K562 (cell line): ENCODE results near the gene UBE2D2. TPM values are rescaled to one million over a fixed set of nuclear protein-coding genes. Genes with fewer than 3 reads are reported as not detected.

ENCODE experiments used
- CHD1 ChIP-seq: fragments of 200-600 bp; sonication (generic); IDR thresholded peaks from one replicate; pipeline ENCODE4 v1.6.1; 2012; ENCODE audit warnings: mild to moderate bottlenecking, moderate library complexity, low read length, inconsistent platforms
- DNMT1 ChIP-seq: fragments of 450-650 bp; IDR thresholded peaks from 2 replicates; pipeline ENCODE4 v1.6.1; 2016; ENCODE audit warnings: antibody characterized with exemption, mild to moderate bottlenecking
- GABPB2 ChIP-seq: fragments of 250-450 bp; sonication (Bioruptor Pico); conservative IDR thresholded peaks from 2 replicates; pipeline ENCODE4 v1.5.1; 2021; ENCODE audit warnings: mild to moderate bottlenecking
- GMEB1 ChIP-seq: fragments of 250-450 bp; sonication (Bioruptor Pico); IDR thresholded peaks from 2 replicates; pipeline ENCODE4 v1.4.0; 2020; ENCODE audit warnings: mild to moderate bottlenecking
- MCM3 ChIP-seq: fragments of 450-650 bp; IDR thresholded peaks from 2 replicates; pipeline ENCODE4 v1.6.1; 2016
- MITF ChIP-seq: IDR thresholded peaks from 2 replicates; pipeline ENCODE4 v1.6.1; 2014; ENCODE audit warnings: antibody characterized with exemption
- NUFIP1 ChIP-seq: fragments of 450-650 bp; IDR thresholded peaks from 2 replicates; pipeline ENCODE4 v1.6.1; 2018; ENCODE audit not compliant: partially characterized antibody
- POLR2AphosphoS5 ChIP-seq: IDR thresholded peaks from 2 replicates; pipeline ENCODE4 v1.6.1; 2011; ENCODE audit warnings: mild to moderate bottlenecking, low read depth, low read length, moderate library complexity; ENCODE audit not compliant: control insufficient read depth, insufficient read depth
- RNF2 ChIP-seq: sonication (generic); IDR thresholded peaks from 2 replicates; pipeline ENCODE4 v1.6.1; 2016
- STAT5B ChIP-seq: fragments of 250-450 bp; sonication (Bioruptor Pico); IDR thresholded peaks from 2 replicates; pipeline ENCODE4 v1.8.0; 2021; ENCODE audit warnings: mild to moderate bottlenecking, inconsistent platforms
- ZNF408 ChIP-seq: fragments of 250-450 bp; sonication (Bioruptor Pico); IDR thresholded peaks from 2 replicates; pipeline ENCODE4 v1.4.0; 2020; ENCODE audit warnings: low read depth, mild to moderate bottlenecking, moderate library complexity
- polyA plus RNA-seq, 8 experiments: library from polyadenylated mRNA; depleted of rRNA in 4 of 8; stranded (reverse) in 5 of 8; unstranded in 3 of 8; fragments of >200 nt; fragmentation: Nextera tagmentation in 2 of 8; fragmentation: Illumina TruSeq in 1 of 8; extraction: Ambion mirVana in 2 of 8; extraction: Trizol in 1 of 8; gene quantifications; 2 replicates each; pipeline versions ENCODE4 v1.2.1 to v1.2.3, GENCODE V29; 2011 to 2014; ENCODE audit warnings: inconsistent platforms in 1 of 8, missing spikeins in 1 of 8
- total RNA-seq, 7 experiments: library from RNA; depleted of rRNA in 6 of 7; stranded (reverse); fragments of >200 nt in 6 of 7; fragmentation: Illumina TruSeq in 2 of 7; extraction: Trizol in 2 of 7; gene quantifications; 2 replicates each; pipeline versions ENCODE4 v1.2.1 to v1.2.3, GENCODE V29; 2011 to 2021; ENCODE audit warnings: low replicate concordance in 1 of 7
- TF ChIP-seq, protein P1 (sequence below): fragments of 450-650 bp; IDR thresholded peaks from 2 replicates; pipeline ENCODE4 v1.6.1; 2016; ENCODE audit warnings: mild to moderate bottlenecking
- TF ChIP-seq, protein P2 (sequence below): fragments of 250-450 bp; sonication (Bioruptor Pico); IDR thresholded peaks from 2 replicates; pipeline ENCODE4 v1.8.0; 2022; ENCODE audit warnings: moderate library complexity, mild to moderate bottlenecking, inconsistent platforms
- TF ChIP-seq, protein P3 (sequence below), 2 experiments: fragments of 450-650 bp; formaldehyde crosslinking in 1 of 2; IDR thresholded peaks; 2 replicates each; pipeline versions ENCODE4 v1.4.0 to v1.6.1; 2014 to 2020; ENCODE audit warnings: mild to moderate bottlenecking in 2 of 2, borderline replicate concordance in 1 of 2, low read depth in 1 of 2

UBE2D2 gene
- total and polyA plus RNA-seq, 9 of the 15 experiments (the other 6 are each of a cell fraction or from before 2014, with no cell fraction given), result 53.6 to 198 (median 122) TPM

DNA sequence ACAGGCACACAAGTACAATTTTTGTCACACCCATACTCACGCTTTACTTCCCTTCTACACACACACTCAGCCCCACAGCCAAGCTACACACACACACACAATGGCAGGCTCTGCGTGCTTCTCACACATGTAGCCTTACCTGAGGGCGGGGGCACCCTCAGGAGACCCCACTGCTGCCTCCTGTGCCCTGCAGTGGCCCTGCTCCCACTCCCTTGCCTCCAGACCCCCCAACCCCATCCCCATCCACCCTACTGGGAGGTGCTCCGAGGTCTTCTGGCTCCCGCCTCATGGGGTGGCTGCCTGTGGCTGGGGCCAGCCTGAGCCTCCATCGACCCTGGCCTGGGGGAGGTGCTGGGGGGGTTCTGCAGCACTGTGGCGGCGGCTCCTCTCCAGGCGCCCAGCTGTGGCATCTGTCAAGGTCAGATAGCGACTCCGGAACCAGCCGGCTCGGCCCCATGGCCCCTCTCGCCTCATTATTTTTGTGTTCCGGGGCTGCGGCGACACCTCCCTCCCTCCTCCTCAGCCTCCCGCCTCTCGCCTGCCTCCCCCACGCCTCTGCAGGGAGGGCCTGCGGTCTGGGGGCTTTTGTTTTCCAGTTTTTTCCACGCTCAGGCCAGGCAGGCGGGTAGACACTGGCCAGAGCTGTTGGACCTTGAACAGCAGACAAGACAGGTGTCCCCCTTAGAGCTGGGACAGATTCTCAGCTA, 108.7 kb downstream of the UBE2D2 start (continued):
- TF ChIP-seq MITF (peak; percentile 68; the same call in 1 of the 2 replicates), MCM3 (no peak), NUFIP1 (no peak), GMEB1 (CRISPR knock-in tag) (no peak), DNMT1 (no peak), RNF2 (peak; percentile 99), ZNF408 (no peak), STAT5B (CRISPR knock-in tag) (no peak), POLR2AphosphoS5 (peak; percentile 94), GABPB2 (CRISPR knock-in tag) (no peak), CHD1 (no peak)
- TF ChIP-seq, protein P1, sequence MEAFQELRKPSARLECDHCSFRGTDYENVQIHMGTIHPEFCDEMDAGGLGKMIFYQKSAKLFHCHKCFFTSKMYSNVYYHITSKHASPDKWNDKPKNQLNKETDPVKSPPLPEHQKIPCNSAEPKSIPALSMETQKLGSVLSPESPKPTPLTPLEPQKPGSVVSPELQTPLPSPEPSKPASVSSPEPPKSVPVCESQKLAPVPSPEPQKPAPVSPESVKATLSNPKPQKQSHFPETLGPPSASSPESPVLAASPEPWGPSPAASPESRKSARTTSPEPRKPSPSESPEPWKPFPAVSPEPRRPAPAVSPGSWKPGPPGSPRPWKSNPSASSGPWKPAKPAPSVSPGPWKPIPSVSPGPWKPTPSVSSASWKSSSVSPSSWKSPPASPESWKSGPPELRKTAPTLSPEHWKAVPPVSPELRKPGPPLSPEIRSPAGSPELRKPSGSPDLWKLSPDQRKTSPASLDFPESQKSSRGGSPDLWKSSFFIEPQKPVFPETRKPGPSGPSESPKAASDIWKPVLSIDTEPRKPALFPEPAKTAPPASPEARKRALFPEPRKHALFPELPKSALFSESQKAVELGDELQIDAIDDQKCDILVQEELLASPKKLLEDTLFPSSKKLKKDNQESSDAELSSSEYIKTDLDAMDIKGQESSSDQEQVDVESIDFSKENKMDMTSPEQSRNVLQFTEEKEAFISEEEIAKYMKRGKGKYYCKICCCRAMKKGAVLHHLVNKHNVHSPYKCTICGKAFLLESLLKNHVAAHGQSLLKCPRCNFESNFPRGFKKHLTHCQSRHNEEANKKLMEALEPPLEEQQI, result no peak
- TF ChIP-seq, protein P2, sequence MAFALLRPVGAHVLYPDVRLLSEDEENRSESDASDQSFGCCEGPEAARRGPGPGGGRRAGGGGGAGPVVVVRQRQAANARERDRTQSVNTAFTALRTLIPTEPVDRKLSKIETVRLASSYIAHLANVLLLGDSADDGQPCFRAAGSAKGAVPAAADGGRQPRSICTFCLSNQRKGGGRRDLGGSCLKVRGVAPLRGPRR, result no peak
- TF ChIP-seq, protein P3, sequence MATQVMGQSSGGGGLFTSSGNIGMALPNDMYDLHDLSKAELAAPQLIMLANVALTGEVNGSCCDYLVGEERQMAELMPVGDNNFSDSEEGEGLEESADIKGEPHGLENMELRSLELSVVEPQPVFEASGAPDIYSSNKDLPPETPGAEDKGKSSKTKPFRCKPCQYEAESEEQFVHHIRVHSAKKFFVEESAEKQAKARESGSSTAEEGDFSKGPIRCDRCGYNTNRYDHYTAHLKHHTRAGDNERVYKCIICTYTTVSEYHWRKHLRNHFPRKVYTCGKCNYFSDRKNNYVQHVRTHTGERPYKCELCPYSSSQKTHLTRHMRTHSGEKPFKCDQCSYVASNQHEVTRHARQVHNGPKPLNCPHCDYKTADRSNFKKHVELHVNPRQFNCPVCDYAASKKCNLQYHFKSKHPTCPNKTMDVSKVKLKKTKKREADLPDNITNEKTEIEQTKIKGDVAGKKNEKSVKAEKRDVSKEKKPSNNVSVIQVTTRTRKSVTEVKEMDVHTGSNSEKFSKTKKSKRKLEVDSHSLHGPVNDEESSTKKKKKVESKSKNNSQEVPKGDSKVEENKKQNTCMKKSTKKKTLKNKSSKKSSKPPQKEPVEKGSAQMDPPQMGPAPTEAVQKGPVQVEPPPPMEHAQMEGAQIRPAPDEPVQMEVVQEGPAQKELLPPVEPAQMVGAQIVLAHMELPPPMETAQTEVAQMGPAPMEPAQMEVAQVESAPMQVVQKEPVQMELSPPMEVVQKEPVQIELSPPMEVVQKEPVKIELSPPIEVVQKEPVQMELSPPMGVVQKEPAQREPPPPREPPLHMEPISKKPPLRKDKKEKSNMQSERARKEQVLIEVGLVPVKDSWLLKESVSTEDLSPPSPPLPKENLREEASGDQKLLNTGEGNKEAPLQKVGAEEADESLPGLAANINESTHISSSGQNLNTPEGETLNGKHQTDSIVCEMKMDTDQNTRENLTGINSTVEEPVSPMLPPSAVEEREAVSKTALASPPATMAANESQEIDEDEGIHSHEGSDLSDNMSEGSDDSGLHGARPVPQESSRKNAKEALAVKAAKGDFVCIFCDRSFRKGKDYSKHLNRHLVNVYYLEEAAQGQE (IDR thresholded peaks at IDR 0.05; ENCODE audit: borderline replicate concordance), result peak; percentile 98
- TF ChIP-seq, protein P3 (CRISPR knock-in tag; IDR thresholded peaks at IDR 0.05; ENCODE audit: low read depth), result no peak
